Stimulated activated CD4-positive, alpha-beta T cell treated with anti-CD3 and anti-CD28 coated beads, Interleukin-2, amount 100 ng/mL, for 4 hours (primary cell): ENCODE data around the gene BET1.
"Not testable (repeated sequence)": the region's sequence is repeated elsewhere in the genome, so short reads cannot be mapped to it uniquely, and the experiment has no call there.

Source experiments
- DNase-seq: peaks from one replicate; pipeline ENCODE4 v3.0.0-alpha.2; 2020; ENCODE audit warnings: low read depth

BET1 gene, protein sequence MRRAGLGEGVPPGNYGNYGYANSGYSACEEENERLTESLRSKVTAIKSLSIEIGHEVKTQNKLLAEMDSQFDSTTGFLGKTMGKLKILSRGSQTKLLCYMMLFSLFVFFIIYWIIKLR

GRCh38 chr7:94004024-94004951 lies at the start of gene BET1:
TSS of gene BET1 (minus strand) at chr7:94004355. CDS start at chr7:94004216, 139 bp downstream.
- peak; percentile 88 for DNase-seq

DNA sequence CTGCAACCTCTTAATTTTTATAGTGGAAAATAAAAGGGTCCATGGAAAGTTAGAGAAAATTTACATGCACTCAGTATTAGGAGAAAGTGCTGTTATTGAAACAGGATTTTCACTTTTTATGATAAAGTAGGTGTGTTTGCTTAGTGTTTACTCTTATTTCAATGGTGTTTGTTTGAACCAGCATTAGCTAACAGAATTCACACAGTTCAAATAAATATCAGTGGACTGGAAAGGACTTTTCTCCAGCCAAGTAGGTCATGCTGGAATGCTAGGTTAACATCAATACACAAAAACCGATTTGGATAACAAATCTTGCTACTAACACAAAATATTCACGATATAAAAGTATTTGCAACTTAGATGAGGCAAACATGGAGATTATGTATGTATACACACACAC lies 49.4 kb upstream of the BET1 start:
- DNase-seq = no peak

- DNase-seq = no peak
Observed at GRCh38 chr7:94052398-94053180, 48.4 kb upstream of the BET1 start.

GRCh38 chr7:94050046-94050445 lies 45.9 kb upstream of the BET1 start:
- no peak for DNase-seq

DNA sequence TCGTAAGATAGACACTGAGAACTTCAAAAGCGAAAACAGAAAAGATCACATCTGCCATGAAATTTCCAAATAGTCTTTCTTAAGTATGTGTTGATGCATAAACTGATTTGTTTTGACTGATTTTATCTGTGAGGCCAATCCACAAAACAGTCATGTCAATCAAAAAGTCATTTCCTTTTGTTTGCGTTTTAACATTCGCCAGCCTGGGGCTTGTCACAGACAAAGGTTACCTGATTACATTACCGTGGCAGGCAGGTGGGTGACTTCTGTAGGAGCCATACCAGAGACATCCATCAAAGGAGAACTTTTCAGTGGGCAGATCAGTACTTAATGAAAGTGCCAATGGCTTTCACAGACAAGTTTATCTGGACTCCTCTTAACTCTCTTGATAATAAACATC lies 45.5 kb upstream of the BET1 start:
- DNase-seq = no peak

- no peak for DNase-seq
Observed at GRCh38 chr7:94048755-94049154, 44.6 kb upstream of the BET1 start.

- no peak for DNase-seq
Observed at GRCh38 chr7:94047956-94048355, 43.8 kb upstream of the BET1 start.

- DNase-seq = no peak
Observed at GRCh38 chr7:94045581-94045980, 41.4 kb upstream of the BET1 start.

DNA sequence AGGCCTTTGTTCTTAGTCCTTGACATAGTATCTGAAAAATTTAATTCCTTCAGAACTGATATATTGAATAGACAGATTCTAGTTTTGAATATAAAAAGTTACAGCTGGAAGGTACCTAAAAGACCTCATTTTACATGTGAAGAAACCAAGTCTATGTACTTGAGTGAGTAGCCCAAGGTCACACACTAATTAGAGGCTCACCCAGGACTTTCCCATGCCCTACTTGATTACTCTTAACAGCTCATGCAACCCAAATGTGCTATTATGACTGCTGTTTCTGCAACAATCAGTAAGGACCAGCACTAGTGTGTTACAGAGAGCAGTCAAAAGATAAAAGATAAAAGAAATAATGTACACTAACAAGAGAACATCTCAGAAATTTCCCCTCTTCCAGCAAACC lies 40.7 kb upstream of the BET1 start:
- DNase-seq = no peak

DNA sequence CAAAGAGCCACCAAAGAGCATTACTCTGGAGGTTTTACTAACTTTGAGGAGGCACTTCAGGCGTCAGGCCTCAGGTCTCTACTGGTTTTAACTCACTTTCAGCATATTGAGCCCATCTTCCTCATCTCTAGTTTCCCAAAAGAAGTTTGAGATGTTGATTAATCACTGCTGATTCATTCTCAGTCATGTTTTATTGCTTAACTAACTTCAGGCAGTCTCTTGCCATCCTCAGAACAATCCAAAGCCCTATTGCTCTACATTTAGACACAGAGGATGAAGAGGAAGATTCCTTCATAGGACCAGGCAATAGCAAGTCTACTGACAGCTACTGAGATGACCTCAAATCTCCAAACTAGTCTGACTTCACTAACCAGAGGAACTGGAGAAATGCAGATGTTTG lies 39.1 kb upstream of the BET1 start:
- no peak for DNase-seq

- no peak for DNase-seq
Observed at GRCh38 chr7:94042381-94042780, 38.2 kb upstream of the BET1 start.

GRCh38 chr7:94041529-94041928 lies 37.4 kb upstream of the BET1 start:
- DNase-seq = no peak

GRCh38 chr7:94040254-94040653 lies 36.1 kb upstream of the BET1 start:
- DNase-seq = no peak

DNA sequence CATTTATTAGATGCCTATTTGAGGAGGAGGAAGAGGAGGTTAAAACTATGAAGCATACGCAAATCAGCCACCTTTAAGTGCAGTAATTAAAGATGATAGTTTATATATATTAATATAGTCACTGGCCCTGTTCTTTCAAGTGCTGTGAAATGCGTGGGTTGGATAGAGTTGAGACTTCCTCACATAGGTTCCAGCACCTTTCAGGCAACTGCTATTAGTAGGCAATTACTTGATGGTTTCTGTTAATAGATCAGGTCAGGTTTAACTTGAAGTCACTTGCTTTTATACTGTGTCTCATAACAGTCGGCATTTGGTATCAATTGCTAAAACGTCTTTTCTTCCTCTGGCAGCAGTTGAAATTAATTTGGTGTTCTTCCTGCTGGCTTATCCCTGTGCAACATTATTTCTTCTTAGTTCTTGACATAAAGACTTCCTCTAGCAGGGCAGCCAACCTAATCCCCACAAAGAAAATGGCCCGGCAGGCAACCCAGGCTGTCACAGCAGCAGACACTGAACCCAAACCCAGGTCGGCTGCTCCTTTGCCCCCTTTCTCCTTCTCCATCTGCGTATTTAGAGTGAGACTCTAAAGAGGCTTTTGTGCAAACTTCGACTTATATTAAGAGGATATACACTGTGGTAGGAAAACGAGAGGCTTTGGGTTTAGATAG lies 35.3 kb upstream of the BET1 start:
- DNase-seq = no peak

- no peak for DNase-seq
Observed at GRCh38 chr7:94031865-94032264, 27.7 kb upstream of the BET1 start.

GRCh38 chr7:94030634-94031033 lies 26.5 kb upstream of the BET1 start:
- no peak for DNase-seq

DNA sequence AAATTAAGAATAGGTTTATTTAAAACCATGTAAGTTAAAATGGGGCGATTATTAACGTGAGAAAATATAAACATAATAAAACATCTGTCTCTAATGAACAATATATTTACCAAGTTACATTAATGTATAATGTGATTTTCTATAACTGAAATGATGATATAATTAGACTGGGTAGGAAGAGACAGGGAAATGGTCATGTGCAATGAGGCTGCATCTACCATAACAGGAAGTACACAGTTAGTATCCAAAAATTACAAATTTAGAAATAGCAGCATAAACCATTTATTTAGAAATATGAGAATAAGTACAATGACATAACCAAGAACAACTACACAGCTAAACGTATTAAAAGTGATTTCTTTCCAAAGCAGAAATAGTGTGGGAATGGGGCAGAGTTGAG lies 25.8 kb upstream of the BET1 start:
- no peak for DNase-seq

DNA sequence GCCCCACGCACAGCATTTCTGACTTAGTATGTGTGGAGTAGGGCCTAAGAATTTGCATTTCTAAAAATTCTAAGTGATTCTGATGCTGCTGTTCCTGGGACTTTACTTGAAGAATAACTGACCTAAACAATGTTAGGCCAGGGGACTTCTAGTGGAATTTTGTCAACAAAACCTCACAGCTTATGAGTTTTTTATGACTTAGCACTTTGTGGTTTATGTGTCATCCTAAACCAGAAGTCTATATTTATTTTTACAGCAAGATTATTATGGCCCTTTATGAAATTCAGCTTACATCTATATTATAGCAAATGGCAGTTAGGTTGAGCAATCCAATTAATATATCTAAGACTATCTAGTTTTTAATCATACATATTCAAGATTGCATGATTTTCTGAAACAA lies 24.6 kb upstream of the BET1 start:
- no peak for DNase-seq

DNA sequence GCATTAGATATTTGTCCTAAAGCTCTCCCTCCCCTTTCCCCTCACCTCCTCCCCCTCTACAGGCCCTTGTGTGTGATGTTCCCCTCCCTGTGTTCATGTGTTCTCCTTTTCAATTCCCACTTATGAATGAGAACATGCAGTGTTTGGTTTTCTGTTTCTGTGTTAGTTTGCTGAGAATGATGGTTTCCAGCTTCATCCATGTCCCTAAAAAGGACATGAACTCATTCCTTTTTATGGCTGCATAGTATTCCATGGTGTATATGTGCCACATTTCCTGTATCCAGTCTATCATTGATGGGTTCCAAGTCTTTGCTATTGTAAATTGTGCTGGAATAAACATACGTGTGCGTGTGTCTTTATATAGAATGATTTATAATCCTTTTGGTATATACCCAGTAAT lies 22.5 kb upstream of the BET1 start:
- not testable (repeated sequence) for DNase-seq

DNA sequence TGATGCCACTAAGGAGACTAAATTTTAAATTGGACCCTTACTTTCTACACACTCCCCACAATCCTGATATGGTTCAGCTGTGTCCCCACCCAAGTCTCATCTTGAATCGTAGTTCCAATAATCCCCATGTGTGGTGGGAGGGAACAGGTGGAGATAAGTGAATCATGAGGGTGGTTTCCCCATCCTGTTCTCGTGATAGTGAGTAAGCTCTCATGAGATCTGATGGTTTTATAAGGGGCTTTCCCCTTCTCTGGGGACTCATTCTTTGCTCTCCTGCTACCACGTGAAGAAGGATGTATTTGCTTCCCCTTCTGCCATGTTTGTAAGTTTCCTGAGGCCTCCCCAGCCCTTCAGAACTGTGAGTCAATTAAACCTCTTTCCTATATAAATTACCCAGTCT lies 18.4 kb upstream of the BET1 start:
- no peak for DNase-seq

DNA sequence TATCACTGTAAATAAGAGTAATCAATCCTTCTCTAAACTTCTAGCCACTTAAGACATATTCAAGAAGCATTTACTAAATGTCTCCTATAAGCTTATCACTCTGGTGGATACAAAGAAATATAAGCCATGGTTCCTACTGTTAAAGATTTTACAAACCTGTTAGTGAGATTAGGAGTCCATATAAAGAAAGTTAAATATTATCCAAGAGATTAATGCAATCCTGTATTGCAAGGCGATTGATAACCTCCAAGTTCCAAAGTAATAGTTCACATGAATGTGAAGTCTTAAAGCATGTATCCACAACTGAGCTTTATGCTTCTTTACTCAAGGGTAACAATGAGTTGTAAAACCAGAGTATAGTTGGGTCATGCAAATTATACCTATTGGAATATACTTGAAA lies 12.6 kb upstream of the BET1 start:
- no peak for DNase-seq

- DNase-seq = no peak
Observed at GRCh38 chr7:94015538-94015937, 11.4 kb upstream of the BET1 start.
